SU-DHL-6 (cell line): ENCODE results near the gene KCND2.

Experiments
- EZH2phosphoT487 ChIP-seq: fragments of 200-600 bp; sonication (generic), shearing (Covaris generic); conservative IDR thresholded peaks from 2 replicates; pipeline ENCODE4 v1.6.1; 2018; ENCODE audit warnings: mild to moderate bottlenecking, antibody characterized with exemption, low read length, moderate library complexity, mixed read lengths
- TF ChIP-seq, protein P1 (sequence below): fragments of 200-600 bp; sonication (generic); IDR thresholded peaks from one replicate; pipeline ENCODE4 v1.5.1; 2017; ENCODE audit warnings: antibody characterized with exemption, mild to moderate bottlenecking, low read length, moderate library complexity; ENCODE audit not compliant: insufficient read depth, poor library complexity, severe bottlenecking

DNA sequence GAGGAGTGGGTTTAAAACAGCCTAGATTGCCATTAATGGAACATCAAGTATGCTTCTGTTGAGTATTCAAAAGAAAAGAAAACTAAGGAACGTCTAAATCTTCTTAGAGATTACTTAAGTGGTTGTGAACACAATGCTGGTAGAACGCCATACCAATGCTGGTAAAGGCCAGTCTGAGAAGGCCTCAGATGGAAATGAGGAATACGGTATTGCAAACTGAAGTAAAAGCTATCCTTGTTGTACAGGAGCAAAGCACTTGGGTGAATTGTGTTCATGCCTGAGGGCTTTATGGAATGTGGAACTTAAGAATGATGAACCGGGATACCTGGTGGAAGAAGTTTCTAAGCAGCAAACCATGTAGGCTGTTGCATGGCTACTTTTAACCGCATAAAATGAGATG is 208.0 kb downstream of the KCND2 start:
- TF ChIP-seq, protein P1, sequence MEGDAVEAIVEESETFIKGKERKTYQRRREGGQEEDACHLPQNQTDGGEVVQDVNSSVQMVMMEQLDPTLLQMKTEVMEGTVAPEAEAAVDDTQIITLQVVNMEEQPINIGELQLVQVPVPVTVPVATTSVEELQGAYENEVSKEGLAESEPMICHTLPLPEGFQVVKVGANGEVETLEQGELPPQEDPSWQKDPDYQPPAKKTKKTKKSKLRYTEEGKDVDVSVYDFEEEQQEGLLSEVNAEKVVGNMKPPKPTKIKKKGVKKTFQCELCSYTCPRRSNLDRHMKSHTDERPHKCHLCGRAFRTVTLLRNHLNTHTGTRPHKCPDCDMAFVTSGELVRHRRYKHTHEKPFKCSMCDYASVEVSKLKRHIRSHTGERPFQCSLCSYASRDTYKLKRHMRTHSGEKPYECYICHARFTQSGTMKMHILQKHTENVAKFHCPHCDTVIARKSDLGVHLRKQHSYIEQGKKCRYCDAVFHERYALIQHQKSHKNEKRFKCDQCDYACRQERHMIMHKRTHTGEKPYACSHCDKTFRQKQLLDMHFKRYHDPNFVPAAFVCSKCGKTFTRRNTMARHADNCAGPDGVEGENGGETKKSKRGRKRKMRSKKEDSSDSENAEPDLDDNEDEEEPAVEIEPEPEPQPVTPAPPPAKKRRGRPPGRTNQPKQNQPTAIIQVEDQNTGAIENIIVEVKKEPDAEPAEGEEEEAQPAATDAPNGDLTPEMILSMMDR, result no peak
- no peak for TF ChIP-seq EZH2phosphoT487
